ENCODE data around the gene SLC9C1.

Gene SLC9C1

GRCh38 chr3:112304611-112305010, 10.6 kb upstream of the SLC9C1 start:
- no peak for DNase-seq

GRCh38 chr3:112303764-112304325, 9.8 kb upstream of the SLC9C1 start:
- no peak for DNase-seq

GRCh38 chr3:112302881-112303763, 9.1 kb upstream of the SLC9C1 start:
- no peak for DNase-seq

GRCh38 chr3:112302150-112302830, 8.3 kb upstream of the SLC9C1 start:
- no peak for DNase-seq

GRCh38 chr3:112298781-112299180, 4.8 kb upstream of the SLC9C1 start:
- DNase-seq = no peak

GRCh38 chr3:112297714-112298113, 3.7 kb upstream of the SLC9C1 start:
- no peak for DNase-seq

- DNase-seq = no peak
Measured at GRCh38 chr3:112289011-112289410, 5.0 kb downstream of the SLC9C1 start.

- no peak for DNase-seq
Measured at GRCh38 chr3:112280266-112280665, 13.8 kb downstream of the SLC9C1 start.

- no peak for DNase-seq
Measured at GRCh38 chr3:112273536-112273935, 20.5 kb downstream of the SLC9C1 start.

GRCh38 chr3:112261742-112262141, 32.3 kb downstream of the SLC9C1 start:
- no peak for DNase-seq

- DNase-seq = no peak
Measured at GRCh38 chr3:112260563-112260962, 33.5 kb downstream of the SLC9C1 start.

GRCh38 chr3:112253301-112253971, 40.6 kb downstream of the SLC9C1 start:
- DNase-seq = no peak

GRCh38 chr3:112247900-112248299, 46.1 kb downstream of the SLC9C1 start:
- DNase-seq = no peak

GRCh38 chr3:112247350-112247749, 46.7 kb downstream of the SLC9C1 start:
- DNase-seq = no peak

- no peak for DNase-seq
Measured at GRCh38 chr3:112233083-112233482, 60.9 kb downstream of the SLC9C1 start.

- no peak for DNase-seq
Measured at GRCh38 chr3:112231727-112232126, 62.3 kb downstream of the SLC9C1 start.

- no peak for DNase-seq
Measured at GRCh38 chr3:112230033-112230432, 64.0 kb downstream of the SLC9C1 start.

- DNase-seq = no peak
Measured at GRCh38 chr3:112228786-112229185, 65.2 kb downstream of the SLC9C1 start.

- DNase-seq = no peak
Measured at GRCh38 chr3:112200317-112200666, 93.7 kb downstream of the SLC9C1 start.

GRCh38 chr3:112199622-112200316, 94.2 kb downstream of the SLC9C1 start:
- no peak for DNase-seq

- no peak for DNase-seq
Measured at GRCh38 chr3:112197131-112197530, 96.9 kb downstream of the SLC9C1 start.

- no peak for DNase-seq
Measured at GRCh38 chr3:112187300-112187699, 106.7 kb downstream of the SLC9C1 start.

Measured in NCI-H1105 (cell line).